Subcutaneous abdominal adipose tissue (tissue), 5 donors: ENCODE data around the gene BRIP1.
"Not testable (repeated sequence)": the region's sequence is repeated elsewhere in the genome, so short reads cannot be mapped to it uniquely, and the experiment has no call there.

ENCODE experiments used
- H3K27ac ChIP-seq: one replicate; pipeline ENCODE4 v1.7.0; 2013; ENCODE audit warnings: low read depth, mild to moderate bottlenecking, inconsistent platforms, low read length, moderate library complexity
- H3K27me3 ChIP-seq, 5 donors: one replicate each; pipeline ENCODE4 v1.7.0; 2013; ENCODE audit warnings: low read length in 5 of 5, inconsistent platforms in 1 of 5; ENCODE audit not compliant: control insufficient read depth in 5 of 5, insufficient read depth in 4 of 5
- H3K36me3 ChIP-seq, 5 donors: one replicate each; pipeline ENCODE4 v1.7.0; 2013; ENCODE audit warnings: low read length in 5 of 5; ENCODE audit not compliant: control insufficient read depth in 5 of 5, insufficient read depth in 5 of 5
- H3K4me1 ChIP-seq, 5 donors: one replicate each; pipeline ENCODE4 v1.7.0; 2013; ENCODE audit warnings: low read length in 5 of 5, mild to moderate bottlenecking in 3 of 5, moderate library complexity in 1 of 5; ENCODE audit not compliant: control insufficient read depth in 5 of 5, insufficient read depth in 5 of 5
- H3K4me3 ChIP-seq, 5 donors: one replicate each; pipeline ENCODE4 v1.7.0; 2013; ENCODE audit warnings: low read length in 5 of 5, low read depth in 1 of 5
- H3K9ac ChIP-seq, 5 donors: one replicate each; pipeline ENCODE4 v1.7.0; 2013; ENCODE audit warnings: low read length in 5 of 5, mild to moderate bottlenecking in 4 of 5, moderate library complexity in 3 of 5
- H3K9me3 ChIP-seq, 5 donors: one replicate each; pipeline ENCODE4 v1.7.0; 2013; ENCODE audit warnings: low read length in 5 of 5; ENCODE audit not compliant: control insufficient read depth in 5 of 5
- donor health status: healthy.
- donor health status: healthy.
- donor health status: healthy.
- donor health status: healthy.
- donor health status: healthy.

The BRIP1 gene

DNA sequence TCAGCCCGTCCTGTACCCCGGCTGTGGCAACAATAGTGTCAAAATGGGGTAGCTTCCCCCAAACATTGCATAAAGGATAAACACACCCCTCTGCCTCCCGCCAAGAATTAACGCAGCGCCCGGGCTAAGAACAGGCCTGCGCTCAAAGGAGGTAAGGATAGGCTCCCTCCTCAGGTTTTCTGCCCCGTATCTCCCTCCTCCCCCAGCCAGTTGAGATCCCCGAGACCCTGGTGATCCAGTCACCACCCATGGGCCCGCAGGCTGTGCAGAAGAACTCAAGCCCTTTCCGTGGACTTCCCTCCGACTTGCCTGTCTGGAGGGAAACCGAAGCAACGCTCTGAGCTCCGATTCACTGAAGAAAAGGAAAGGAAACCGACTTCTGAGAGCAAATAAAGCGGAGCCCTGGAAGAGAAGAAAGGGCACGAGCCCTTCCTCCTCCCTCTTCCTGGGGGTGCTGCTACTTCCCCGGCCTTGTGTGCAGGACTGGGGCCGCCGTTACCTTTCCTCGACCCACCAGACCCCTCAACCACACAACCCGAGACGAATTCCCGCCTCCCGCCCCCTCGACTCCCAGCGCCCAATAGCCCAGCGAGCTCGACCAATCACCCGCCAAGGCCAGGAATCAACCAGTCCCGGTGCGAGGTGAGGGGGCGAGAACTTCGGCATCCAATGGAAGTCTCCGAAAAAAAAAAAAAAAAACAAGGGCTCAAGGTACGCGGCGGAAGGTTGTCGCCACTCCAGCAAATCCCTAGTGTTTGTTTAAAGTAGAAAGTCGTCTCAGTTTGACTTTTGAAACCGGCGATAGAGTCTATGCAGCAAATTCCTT, at the start of gene BRIP1:
BRIP1 (minus strand) TSS at position 554 of the 826 bp plus-strand sequence. CDS start 1,989 bp downstream, outside the sequence.
- H3K9me3 ChIP-seq, result no peaks in the 10 kb centered on the region
- H3K36me3 ChIP-seq, result peaks cover 0 to 12% (median 7%) of the 10 kb centered on the region in 5 donors
- peak within 1 kb of the TSS; percentile 80 for H3K27ac ChIP-seq
- H3K9ac ChIP-seq, result peak within 1 kb of the TSS; percentile 82 to 95 (median 86)
- H3K4me1 ChIP-seq, result peaks cover 2 to 14% (median 12%) of the 10 kb centered on the region in 5 donors
- no peaks in the 10 kb centered on the region for H3K27me3 ChIP-seq
- H3K4me3 ChIP-seq, result peak within 1 kb of the TSS; percentile 85 to 97 (median 94)

- Histone ChIP-seq H3K27me3 (no peaks in the 10 kb centered on the region), H3K4me1 (no peaks in the 10 kb centered on the region), H3K27ac (no peak overlapping the region), H3K9ac (no peak overlapping the region), H3K36me3 (peaks cover 41 to 65% (median 46%) of the 10 kb centered on the region in 5 donors), H3K4me3 (no peak overlapping the region), H3K9me3 (no peaks in the 10 kb centered on the region)
Measured at GRCh38 chr17:61908292-61909037, 45.1 kb upstream of the BRIP1 start.

GRCh38 chr17:61907361-61907760, 44.0 kb upstream of the BRIP1 start:
- Histone ChIP-seq H3K36me3 (peaks cover 45 to 70% (median 51%) of the 10 kb centered on the region in 5 donors), H3K4me1 (no peaks in the 10 kb centered on the region), H3K27ac (no peak overlapping the region)

DNA sequence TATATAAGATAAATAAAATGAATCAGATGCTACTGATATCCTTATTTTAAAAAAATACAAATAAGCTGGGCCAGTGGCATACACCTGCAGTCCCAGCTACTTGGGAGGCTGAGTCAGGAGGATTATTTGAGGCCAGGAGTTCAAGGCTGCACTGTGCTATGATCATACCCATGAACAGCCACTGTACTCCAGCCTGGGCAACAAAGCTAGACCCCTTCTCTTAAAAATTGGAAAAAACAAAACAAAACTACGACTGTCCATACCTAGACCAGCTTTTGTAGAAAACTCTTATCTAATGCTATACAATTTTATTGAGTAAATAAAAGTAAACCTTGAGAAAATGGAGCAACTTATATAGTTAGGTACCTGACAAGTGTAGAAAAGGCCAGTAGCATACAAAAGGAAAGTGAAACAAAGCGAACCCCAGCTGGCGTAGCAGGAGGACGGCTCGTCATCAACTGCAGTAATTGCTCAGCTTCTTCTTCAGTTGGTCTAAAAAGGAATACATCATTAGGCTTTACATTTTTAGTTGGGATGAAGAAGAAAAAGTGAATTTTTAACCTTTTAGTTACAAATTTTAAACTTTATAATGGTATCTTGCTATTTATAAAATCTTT, 40.9 kb upstream of the BRIP1 start:
- H3K4me3 ChIP-seq, result no peak overlapping the region
- H3K9me3 ChIP-seq, result no peaks in the 10 kb centered on the region
- no peak overlapping the region for H3K9ac ChIP-seq
- peaks cover 37 to 66% (median 39%) of the 10 kb centered on the region in 5 donors for H3K36me3 ChIP-seq
- no peaks in the 10 kb centered on the region for H3K4me1 ChIP-seq
- no peak overlapping the region for H3K27ac ChIP-seq
- no peaks in the 10 kb centered on the region for H3K27me3 ChIP-seq

More at GRCh38 chr17:61907361-61907760, 44.0 kb upstream of the BRIP1 start:
- Histone ChIP-seq H3K9me3 (no peaks in the 10 kb centered on the region), H3K4me3 (no peak overlapping the region), H3K9ac (no peak overlapping the region), H3K27me3 (no peaks in the 10 kb centered on the region)

DNA sequence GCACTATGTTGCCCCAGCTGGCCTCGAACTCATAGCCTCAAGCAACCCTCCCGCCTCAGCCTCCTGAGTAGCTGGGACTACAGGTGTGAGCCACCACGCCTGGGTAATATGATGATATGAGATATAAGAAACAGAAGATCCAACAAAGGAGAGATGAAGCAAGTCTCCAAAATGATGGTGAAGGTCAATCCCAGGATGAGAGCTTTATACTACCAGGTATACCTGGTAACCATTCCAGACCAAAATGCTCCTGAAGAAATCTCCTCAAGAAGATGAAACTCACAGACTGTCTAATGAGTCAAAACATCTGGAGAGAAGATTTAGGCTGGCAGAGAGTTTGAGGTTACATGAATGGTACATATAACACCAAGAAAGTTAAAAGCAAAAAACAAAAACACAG, 39.9 kb upstream of the BRIP1 start:
- Histone ChIP-seq H3K4me3 (no peak overlapping the region), H3K27ac (no peak overlapping the region), H3K9me3 (no peaks in the 10 kb centered on the region), H3K27me3 (no peaks in the 10 kb centered on the region), H3K9ac (no peak overlapping the region), H3K36me3 (peaks cover 35 to 73% (median 40%) of the 10 kb centered on the region in 5 donors), H3K4me1 (no peaks in the 10 kb centered on the region)

DNA sequence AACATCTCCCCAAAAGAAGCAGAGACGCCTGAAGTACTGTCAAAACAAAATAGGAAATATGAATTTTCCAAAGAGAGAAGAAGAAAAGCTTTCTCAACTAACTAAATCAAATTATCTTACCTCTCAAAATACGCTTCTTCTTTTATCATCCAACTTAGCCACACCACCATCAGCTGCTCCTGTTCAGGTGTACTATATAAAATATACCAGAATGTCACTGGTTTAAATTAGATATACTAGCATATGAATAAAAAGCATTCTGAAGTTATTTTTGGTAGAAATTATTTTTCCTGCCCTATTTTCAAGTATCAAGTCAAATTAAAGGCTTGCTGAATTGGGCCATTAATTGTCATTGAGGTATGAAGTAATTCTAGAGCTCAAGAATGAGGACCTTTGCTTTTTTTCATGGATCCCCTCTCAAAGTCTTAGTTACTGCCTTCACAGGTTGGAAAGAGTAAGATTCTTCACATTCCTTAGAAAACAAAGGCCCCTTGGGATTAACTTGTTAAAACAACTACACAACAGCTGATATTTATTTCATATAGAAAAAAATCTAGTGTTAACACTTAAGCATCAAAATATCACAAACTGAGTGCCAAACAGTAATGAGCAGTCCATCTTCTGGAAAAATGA, 34.3 kb upstream of the BRIP1 start:
- Histone ChIP-seq H3K9me3 (no peaks in the 10 kb centered on the region), H3K27ac (no peak overlapping the region), H3K4me1 (no peaks in the 10 kb centered on the region), H3K9ac (no peak overlapping the region), H3K4me3 (no peak overlapping the region), H3K36me3 (peaks cover 13 to 65% (median 33%) of the 10 kb centered on the region in 5 donors), H3K27me3 (no peaks in the 10 kb centered on the region)

DNA sequence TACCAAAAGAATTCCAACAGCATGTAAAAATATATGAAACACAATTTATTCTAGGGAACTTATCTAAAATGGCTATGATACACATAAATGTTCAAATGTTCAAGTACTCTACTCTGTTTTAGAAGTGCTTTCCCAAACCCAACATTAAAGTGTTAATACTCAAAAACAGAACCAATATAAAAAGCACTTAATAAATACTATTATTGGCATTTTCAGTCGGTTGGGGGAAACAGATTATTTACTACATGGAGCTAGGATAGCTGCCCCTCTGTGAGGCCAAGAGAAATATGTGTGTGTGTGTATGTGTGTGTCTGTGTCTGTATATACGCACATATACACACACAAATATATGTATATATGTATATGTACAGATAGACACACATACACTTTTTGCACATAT, 32.1 kb upstream of the BRIP1 start:
- H3K4me3 ChIP-seq, result no peak overlapping the region
- H3K36me3 ChIP-seq, result peaks cover 9 to 67% (median 37%) of the 10 kb centered on the region in 5 donors

DNA sequence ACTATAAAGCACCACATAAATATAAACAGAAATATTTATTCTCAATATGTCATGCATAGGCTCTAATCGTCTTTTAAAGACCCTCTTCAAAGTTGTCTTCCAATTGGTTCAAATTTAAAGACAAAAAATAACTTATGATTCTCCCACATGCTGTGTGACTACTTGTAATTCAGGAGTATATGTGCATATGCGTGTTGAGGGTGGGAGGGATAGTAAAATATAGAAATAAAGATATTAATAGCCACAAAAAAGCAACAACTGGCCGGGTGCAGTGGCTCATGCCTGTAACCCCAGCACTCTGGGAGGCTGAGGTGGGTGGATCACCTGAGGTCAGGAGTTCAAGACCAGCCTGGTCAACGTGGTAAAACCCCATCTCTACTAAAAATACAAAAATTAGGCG, 31.0 kb upstream of the BRIP1 start:
- peaks cover 11 to 67% (median 45%) of the 10 kb centered on the region in 5 donors for H3K36me3 ChIP-seq
- H3K4me3 ChIP-seq, H3K9me3 ChIP-seq, H3K27ac ChIP-seq, H3K4me1 ChIP-seq, H3K9ac ChIP-seq, H3K27me3 ChIP-seq: not testable (repeated sequence)

More for the DNA sequence above, 32.1 kb upstream of the BRIP1 start:
- Histone ChIP-seq H3K27ac (no peak overlapping the region), H3K9me3 (no peaks in the 10 kb centered on the region), H3K4me1 (no peaks in the 10 kb centered on the region), H3K9ac (no peak overlapping the region), H3K27me3 (no peaks in the 10 kb centered on the region)

DNA sequence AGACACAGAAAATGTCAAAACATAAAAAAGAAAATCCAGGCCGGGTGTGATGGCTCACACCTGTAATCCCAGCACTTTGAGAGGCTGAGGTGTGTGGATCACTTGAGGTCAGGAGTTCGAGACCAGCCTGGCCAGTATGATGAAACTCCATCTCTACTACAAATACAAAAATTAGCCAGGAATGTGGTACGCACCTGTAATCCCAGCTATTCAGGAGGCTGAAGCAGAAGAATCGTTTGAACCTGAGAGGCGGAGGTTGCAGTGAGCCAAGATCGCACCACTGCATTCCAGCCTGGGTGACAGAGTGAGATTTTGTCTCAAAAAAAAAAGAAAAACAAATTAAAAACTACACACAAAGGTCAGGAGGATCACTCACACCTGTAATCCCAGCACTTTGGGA, 24.4 kb upstream of the BRIP1 start:
- H3K27ac ChIP-seq, H3K4me1 ChIP-seq, H3K9me3 ChIP-seq, H3K27me3 ChIP-seq, H3K9ac ChIP-seq, H3K4me3 ChIP-seq: not testable (repeated sequence)
- peaks cover 17 to 62% (median 49%) of the 10 kb centered on the region in 5 donors for H3K36me3 ChIP-seq
